ENCODE measurements around the gene ZNF618. TPM values are rescaled to one million over a fixed set of nuclear protein-coding genes. Genes with fewer than 3 reads are reported as not detected.

The ZNF618 gene
- total RNA-seq, 4 donors from 2014 or later: 0.26 to 1.2 (median 1.0) TPM

DNA sequence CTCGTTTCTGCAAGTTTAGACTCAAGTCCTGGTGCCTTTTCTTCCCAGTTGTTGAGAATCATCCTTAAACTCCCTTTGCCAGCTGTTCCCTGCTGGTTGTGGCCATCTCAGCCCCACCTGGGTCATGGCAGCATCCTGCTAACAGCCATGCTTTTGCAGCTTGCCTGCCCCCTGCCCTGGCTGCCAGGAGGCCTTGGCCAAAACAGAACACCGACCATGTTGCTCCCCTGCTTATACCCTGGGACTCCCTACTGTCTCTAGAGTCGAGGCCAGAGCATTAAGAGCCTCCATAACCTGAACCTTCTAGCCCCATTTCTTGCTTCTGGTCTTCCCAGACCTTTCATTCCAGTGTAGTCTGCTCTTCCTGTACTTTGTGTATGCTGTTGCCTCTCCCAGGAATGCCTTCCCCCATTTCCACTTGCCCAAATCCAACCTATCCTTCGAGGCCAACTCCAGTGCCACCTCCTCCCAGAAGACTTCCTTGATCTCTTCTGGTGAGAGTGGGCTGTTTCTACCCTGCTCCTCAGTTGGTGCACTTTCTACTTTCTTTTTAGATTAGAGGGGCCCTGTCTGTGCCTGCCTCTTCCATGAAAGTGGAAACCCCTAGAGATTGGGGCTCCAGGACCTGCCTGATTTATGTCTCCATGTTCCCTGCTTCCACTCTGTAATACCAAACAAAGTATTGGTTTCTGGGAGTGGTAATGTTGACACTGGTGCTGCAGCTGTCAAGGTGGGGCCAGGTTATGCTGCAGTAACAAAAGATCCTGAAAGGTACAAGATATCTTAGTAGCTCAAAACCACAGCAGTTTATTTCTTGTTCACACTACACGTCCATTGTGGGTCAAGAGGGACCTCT lies 113.8 kb downstream of the ZNF618 start:
- Histone ChIP-seq H3K4me3 (no peak overlapping the region), H3K9me3 (no peaks in the 10 kb centered on the region), H3K27me3 (no peaks in the 10 kb centered on the region), H3K36me3 (no peaks in the 10 kb centered on the region), H3K27ac (no peak overlapping the region), H3K4me1 (peaks cover 31 to 37% of the 10 kb centered on the region in 2 donors)
- no peak for DNase-seq
- in situ Hi-C loops (cut with MboI; ENCODE audit: low sequenced_read_pairs in 4 of 4) (no loop called here), intact Hi-C loops (cut with DNase I; ENCODE audit: low total_unique reads) (loop anchor here (5.0 kb wide), 2 partner anchors 103 to 138 kb away; no protein-coding TSS in a partner anchor)
- TF ChIP-seq, protein P1, sequence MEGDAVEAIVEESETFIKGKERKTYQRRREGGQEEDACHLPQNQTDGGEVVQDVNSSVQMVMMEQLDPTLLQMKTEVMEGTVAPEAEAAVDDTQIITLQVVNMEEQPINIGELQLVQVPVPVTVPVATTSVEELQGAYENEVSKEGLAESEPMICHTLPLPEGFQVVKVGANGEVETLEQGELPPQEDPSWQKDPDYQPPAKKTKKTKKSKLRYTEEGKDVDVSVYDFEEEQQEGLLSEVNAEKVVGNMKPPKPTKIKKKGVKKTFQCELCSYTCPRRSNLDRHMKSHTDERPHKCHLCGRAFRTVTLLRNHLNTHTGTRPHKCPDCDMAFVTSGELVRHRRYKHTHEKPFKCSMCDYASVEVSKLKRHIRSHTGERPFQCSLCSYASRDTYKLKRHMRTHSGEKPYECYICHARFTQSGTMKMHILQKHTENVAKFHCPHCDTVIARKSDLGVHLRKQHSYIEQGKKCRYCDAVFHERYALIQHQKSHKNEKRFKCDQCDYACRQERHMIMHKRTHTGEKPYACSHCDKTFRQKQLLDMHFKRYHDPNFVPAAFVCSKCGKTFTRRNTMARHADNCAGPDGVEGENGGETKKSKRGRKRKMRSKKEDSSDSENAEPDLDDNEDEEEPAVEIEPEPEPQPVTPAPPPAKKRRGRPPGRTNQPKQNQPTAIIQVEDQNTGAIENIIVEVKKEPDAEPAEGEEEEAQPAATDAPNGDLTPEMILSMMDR (IDR thresholded peaks at IDR 0.05 in 4 of 5, conservative IDR thresholded peaks at IDR 0.05 in 1 of 5): no peak
- no peak for TF ChIP-seq POLR2A (IDR thresholded peaks at IDR 0.05)
- no peak for ATAC-seq

DNA sequence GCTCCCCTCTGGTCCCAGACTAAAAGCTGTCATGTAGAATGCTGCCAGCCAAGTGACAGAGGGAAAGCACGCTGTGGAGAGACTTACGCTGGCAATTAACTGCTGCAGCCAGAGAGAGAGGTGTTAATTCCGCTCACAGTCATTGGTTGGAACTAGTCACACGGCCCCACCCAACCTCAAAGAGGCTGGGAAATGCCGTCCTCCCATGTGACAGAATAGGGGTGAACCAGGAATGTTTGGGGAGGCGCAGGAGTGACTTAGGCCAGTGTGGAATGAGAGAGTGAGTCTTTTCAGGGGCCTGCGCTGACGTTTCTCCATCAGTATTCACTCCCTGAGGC lies 114.4 kb downstream of the ZNF618 start:
- H3K9me3 ChIP-seq: no peaks in the 10 kb centered on the region
- no peak overlapping the region for H3K27ac ChIP-seq
- no peak overlapping the region for H3K4me3 ChIP-seq
- TF ChIP-seq, protein P1 (IDR thresholded peaks at IDR 0.05 in 4 of 5, conservative IDR thresholded peaks at IDR 0.05 in 1 of 5): no peak
- H3K36me3 ChIP-seq: no peaks in the 10 kb centered on the region
- H3K27me3 ChIP-seq: no peaks in the 10 kb centered on the region
- intact Hi-C loops (cut with DNase I; ENCODE audit: low total_unique reads) (loop anchor here (5.0 kb wide), 2 partner anchors 103 to 138 kb away; no protein-coding TSS in a partner anchor), in situ Hi-C loops (cut with MboI; ENCODE audit: low sequenced_read_pairs in 4 of 4) (no loop called here)
- ATAC-seq: no peak
- peaks cover 31 to 37% of the 10 kb centered on the region in 2 donors for H3K4me1 ChIP-seq
- no peak for DNase-seq

DNA sequence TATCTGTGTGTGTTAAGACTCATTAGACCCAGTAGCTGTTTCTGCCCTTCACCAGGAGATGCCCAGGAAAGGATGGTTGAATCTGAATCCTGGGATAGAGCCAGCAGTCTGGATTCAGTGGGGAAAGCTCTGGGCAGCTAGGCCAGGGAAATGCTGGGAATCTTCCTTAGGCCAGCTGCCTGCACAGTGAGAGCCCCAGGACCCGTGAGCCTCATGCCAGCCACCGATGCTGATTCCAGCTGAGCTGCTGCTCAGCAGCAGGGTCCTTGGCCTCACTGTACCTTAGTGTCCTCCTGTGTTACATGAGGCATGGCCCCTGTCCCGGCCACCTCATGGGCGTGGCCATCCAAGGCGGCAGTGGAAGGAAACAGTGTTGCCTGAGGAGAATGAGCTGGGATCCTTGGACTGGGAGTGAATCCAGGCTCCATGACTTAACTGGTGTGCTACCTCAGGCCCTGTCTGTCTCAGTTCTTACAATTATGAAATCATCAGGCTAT lies 114.9 kb downstream of the ZNF618 start:
- H3K4me3 ChIP-seq: no peak overlapping the region
- H3K4me1 ChIP-seq: peaks cover 31 to 37% of the 10 kb centered on the region in 2 donors
- in situ Hi-C loops (cut with MboI; ENCODE audit: low sequenced_read_pairs in 4 of 4) (no loop called here), intact Hi-C loops (cut with DNase I; ENCODE audit: low total_unique reads) (loop anchor here (5.0 kb wide), 2 partner anchors 104 to 139 kb away; no protein-coding TSS in a partner anchor)
- no peak for TF ChIP-seq POLR2A (IDR thresholded peaks at IDR 0.05)
- TF ChIP-seq, protein P1 (IDR thresholded peaks at IDR 0.05 in 4 of 5, conservative IDR thresholded peaks at IDR 0.05 in 1 of 5): no peak
- H3K36me3 ChIP-seq: no peaks in the 10 kb centered on the region
- H3K27ac ChIP-seq: no peak overlapping the region
- no peaks in the 10 kb centered on the region for H3K27me3 ChIP-seq
- ATAC-seq: no peak
- H3K9me3 ChIP-seq: no peaks in the 10 kb centered on the region
- DNase-seq: no peak

DNA sequence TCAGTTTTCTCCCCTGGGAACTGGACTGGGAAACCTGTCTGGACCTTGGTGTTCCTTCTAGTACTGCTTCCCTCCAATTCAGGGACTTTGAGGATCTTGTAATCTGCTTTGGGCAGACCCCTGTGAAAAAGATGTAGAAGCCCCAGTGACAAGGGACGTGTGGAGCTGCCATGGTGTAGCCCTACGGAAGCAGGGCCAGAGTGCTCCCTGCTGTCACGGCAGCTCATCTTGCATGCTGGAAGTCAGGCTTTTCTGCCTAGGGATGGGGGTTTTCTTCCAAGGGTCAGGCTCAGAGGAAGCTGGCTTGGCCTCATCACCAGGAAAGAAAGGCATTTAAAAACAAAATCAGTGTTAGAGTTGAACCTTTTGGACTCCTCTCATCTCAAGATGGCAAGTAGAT lies 115.6 kb downstream of the ZNF618 start:
- TF ChIP-seq POLR2A (IDR thresholded peaks at IDR 0.05): no peak
- TF ChIP-seq, protein P1 (IDR thresholded peaks at IDR 0.05 in 4 of 5, conservative IDR thresholded peaks at IDR 0.05 in 1 of 5): no peak
- Histone ChIP-seq H3K4me1 (peaks cover 31 to 37% of the 10 kb centered on the region in 2 donors), H3K27me3 (no peaks in the 10 kb centered on the region), H3K9me3 (no peaks in the 10 kb centered on the region), H3K27ac (no peak overlapping the region), H3K36me3 (no peaks in the 10 kb centered on the region), H3K4me3 (no peak overlapping the region)
- in situ Hi-C loops (cut with MboI; ENCODE audit: low sequenced_read_pairs in 4 of 4): no loop called here
- DNase-seq (no peak), ATAC-seq (no peak)
- intact Hi-C loops (cut with DNase I; ENCODE audit: low total_unique reads): loop anchor here (5.0 kb wide), 2 partner anchors 104 to 139 kb away; no protein-coding TSS in a partner anchor
